GM12878 (cell line): ENCODE data around the gene VPS52.

Source experiments
- CHD1 ChIP-seq: IDR thresholded peaks from 2 replicates; pipeline ENCODE4 v1.6.1; 2012; ENCODE audit warnings: low read depth, low read length, improper control_type of control experiment
- EGR1 ChIP-seq, 2 experiments: IDR thresholded peaks; 1 replicate in 1 of 2; 2 replicates in 1 of 2; pipeline ENCODE4 v1.6.1; 2011 to 2012; ENCODE audit warnings: low read depth in 2 of 2, low read length in 2 of 2, borderline replicate concordance in 1 of 2, mild to moderate bottlenecking in 1 of 2, moderate library complexity in 1 of 2
- FOS ChIP-seq: IDR thresholded peaks from 3 replicates; pipeline ENCODE4 v1.6.1; 2011; ENCODE audit warnings: borderline replicate concordance; ENCODE audit not compliant: insufficient read length; ENCODE audit errors: extremely low read depth
- POLR2A ChIP-seq: IDR thresholded peaks from 2 replicates; pipeline ENCODE4 v1.6.1; 2011; ENCODE audit warnings: low read depth, mild to moderate bottlenecking, low read length
- SIN3A ChIP-seq: IDR thresholded peaks from 2 replicates; pipeline ENCODE4 v1.6.1; 2012; ENCODE audit warnings: low read depth, low read length, improper control_type of control experiment
- TF ChIP-seq, protein P1 (sequence below), 3 experiments: IDR thresholded peaks in 2 of 3; conservative IDR thresholded peaks in 1 of 3; 2 replicates each; pipeline ENCODE4 v1.5.1; 2011; ENCODE audit warnings: low read depth in 3 of 3, low read length in 3 of 3, mild to moderate bottlenecking in 3 of 3, control low read depth in 2 of 3, moderate library complexity in 2 of 3, inconsistent platforms in 1 of 3, mixed read lengths in 1 of 3; ENCODE audit not compliant: control insufficient read depth in 2 of 3, insufficient read depth in 1 of 3; ENCODE audit errors: extremely low read depth in 1 of 3

- TF ChIP-seq FOS: no peak
- no peak for TF ChIP-seq POLR2A
- TF ChIP-seq, protein P1, sequence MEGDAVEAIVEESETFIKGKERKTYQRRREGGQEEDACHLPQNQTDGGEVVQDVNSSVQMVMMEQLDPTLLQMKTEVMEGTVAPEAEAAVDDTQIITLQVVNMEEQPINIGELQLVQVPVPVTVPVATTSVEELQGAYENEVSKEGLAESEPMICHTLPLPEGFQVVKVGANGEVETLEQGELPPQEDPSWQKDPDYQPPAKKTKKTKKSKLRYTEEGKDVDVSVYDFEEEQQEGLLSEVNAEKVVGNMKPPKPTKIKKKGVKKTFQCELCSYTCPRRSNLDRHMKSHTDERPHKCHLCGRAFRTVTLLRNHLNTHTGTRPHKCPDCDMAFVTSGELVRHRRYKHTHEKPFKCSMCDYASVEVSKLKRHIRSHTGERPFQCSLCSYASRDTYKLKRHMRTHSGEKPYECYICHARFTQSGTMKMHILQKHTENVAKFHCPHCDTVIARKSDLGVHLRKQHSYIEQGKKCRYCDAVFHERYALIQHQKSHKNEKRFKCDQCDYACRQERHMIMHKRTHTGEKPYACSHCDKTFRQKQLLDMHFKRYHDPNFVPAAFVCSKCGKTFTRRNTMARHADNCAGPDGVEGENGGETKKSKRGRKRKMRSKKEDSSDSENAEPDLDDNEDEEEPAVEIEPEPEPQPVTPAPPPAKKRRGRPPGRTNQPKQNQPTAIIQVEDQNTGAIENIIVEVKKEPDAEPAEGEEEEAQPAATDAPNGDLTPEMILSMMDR (IDR thresholded peaks at IDR 0.05 in 2 of 3, conservative IDR thresholded peaks at IDR 0.05 in 1 of 3; ENCODE audit: control insufficient read depth in 2 of 3, extremely low read depth in 1 of 3, insufficient read depth in 1 of 3, low read depth in 3 of 3, low read length in 3 of 3): no peak
- no peak for TF ChIP-seq SIN3A
- TF ChIP-seq CHD1: no peak
- no peak for TF ChIP-seq EGR1 (IDR thresholded peaks at IDR 0.05; ENCODE audit: borderline replicate concordance in 1 of 2, low read depth in 2 of 2, low read length in 2 of 2)
These were observed 48.9 kb upstream of the VPS52 start for GRCh38 chr6:33320315-33321181.
